Dermis blood vessel endothelial cell (primary cell): ENCODE data around the gene FAH. TPM values are rescaled to one million over a fixed set of nuclear protein-coding genes. Genes with fewer than 3 reads are reported as not detected.
"Not testable (repeated sequence)": the region's sequence is repeated elsewhere in the genome, so short reads cannot be mapped to it uniquely, and the experiment has no call there.

Source experiments
- DNase-seq: peaks from one replicate; pipeline ENCODE4 v3.0.0; 2010
- total RNA-seq: library from RNA; depleted of rRNA; stranded (reverse); fragments of >200 nt; gene quantifications from 2 replicates; pipeline ENCODE4 v1.2.3, GENCODE V29; 2014

The FAH gene
- 5.3 and 10.3 TPM in 2 replicates for total RNA-seq

- peak; percentile 64 for DNase-seq
Observed at GRCh38 chr15:80152896-80153876, at the start of gene FAH. Gene FAH (plus strand): TSS chr15:80152999. CDS start chr15:80153055, 56 bp downstream.

- no peak for DNase-seq
Observed at GRCh38 chr15:80105193-80105592, 47.6 kb upstream of the FAH start.

GRCh38 chr15:80105595-80105994 is 47.2 kb upstream of the FAH start:
- peak; percentile 29 for DNase-seq

- no peak for DNase-seq
Observed at GRCh38 chr15:80106051-80106450, 46.7 kb upstream of the FAH start.

- DNase-seq: no peak
Observed at GRCh38 chr15:80107204-80107603, 45.6 kb upstream of the FAH start.

GRCh38 chr15:80107774-80108173 is 45.0 kb upstream of the FAH start:
- no peak for DNase-seq

GRCh38 chr15:80109388-80109787 is 43.4 kb upstream of the FAH start:
- DNase-seq: no peak

- DNase-seq: no peak
Observed at GRCh38 chr15:80110920-80111319, 41.9 kb upstream of the FAH start.

- DNase-seq: no peak
Observed at GRCh38 chr15:80114114-80114513, 38.7 kb upstream of the FAH start.

- no peak for DNase-seq
Observed at GRCh38 chr15:80115021-80115420, 37.8 kb upstream of the FAH start.

GRCh38 chr15:80118956-80119355 is 33.8 kb upstream of the FAH start:
- DNase-seq: no peak

- DNase-seq: no peak
Observed at GRCh38 chr15:80120636-80121035, 32.2 kb upstream of the FAH start.

GRCh38 chr15:80121546-80121945 is 31.3 kb upstream of the FAH start:
- DNase-seq: no peak

- no peak for DNase-seq
Observed at GRCh38 chr15:80123034-80123433, 29.8 kb upstream of the FAH start.

- not testable (repeated sequence) for DNase-seq
Observed at GRCh38 chr15:80127253-80127652, 25.5 kb upstream of the FAH start.

GRCh38 chr15:80127911-80128310 is 24.9 kb upstream of the FAH start:
- DNase-seq: peak; percentile 43

- no peak for DNase-seq
Observed at GRCh38 chr15:80132382-80132781, 20.4 kb upstream of the FAH start.

GRCh38 chr15:80136854-80137253 is 15.9 kb upstream of the FAH start:
- DNase-seq: no peak

GRCh38 chr15:80138961-80139360 is 13.8 kb upstream of the FAH start:
- no peak for DNase-seq

GRCh38 chr15:80140909-80141308 is 11.9 kb upstream of the FAH start:
- no peak for DNase-seq

- no peak for DNase-seq
Observed at GRCh38 chr15:80141916-80142598, 10.7 kb upstream of the FAH start.

GRCh38 chr15:80142646-80143045 is 10.2 kb upstream of the FAH start:
- DNase-seq: no peak

GRCh38 chr15:80151148-80151547 is 1.7 kb upstream of the FAH start:
- no peak for DNase-seq

GRCh38 chr15:80151576-80151975 is 1.2 kb upstream of the FAH start:
- no peak for DNase-seq
